ENCODE measurements around the gene ZBED4.

GRCh38 chr22:49807780-49808708 is 45.6 kb upstream of the ZBED4 start:
- no peak for TF ChIP-seq CTCF (conservative IDR thresholded peaks at IDR 0.05; ENCODE audit: low read depth in 2 of 2)
- TF ChIP-seq EZH2phosphoT487 (IDR thresholded peaks at IDR 0.05; ENCODE audit: unreplicated experiment): no peak
- no peak for TF ChIP-seq EZH2 (IDR thresholded peaks at IDR 0.05; ENCODE audit: low read depth, unreplicated experiment)
- no peak for TF ChIP-seq JUNB (IDR thresholded peaks at IDR 0.05; ENCODE audit: unreplicated experiment)
- TF ChIP-seq POLR2AphosphoS5 (IDR thresholded peaks at IDR 0.05; ENCODE audit: low read depth): no peak
- TF ChIP-seq CREB1 (CRISPR knock-in tag; IDR thresholded peaks at IDR 0.05; ENCODE audit: low read depth): no peak
- no peak for TF ChIP-seq NANOG (IDR thresholded peaks at IDR 0.05; ENCODE audit: borderline replicate concordance)
- TF ChIP-seq REST (IDR thresholded peaks at IDR 0.05; ENCODE audit: unreplicated experiment): no peak
- TF ChIP-seq STAT1 (IDR thresholded peaks at IDR 0.05; ENCODE audit: unreplicated experiment): no peak
- TF ChIP-seq ZNF331 (CRISPR knock-in tag; IDR thresholded peaks at IDR 0.05; ENCODE audit: low read depth): no peak
